ENCODE results near the gene SNCG. TPM values are rescaled to one million over a fixed set of nuclear protein-coding genes. Genes with fewer than 3 reads are reported as not detected.
"Not testable (repeated sequence)": the region's sequence is repeated elsewhere in the genome, so short reads cannot be mapped to it uniquely, and the experiment has no call there.

Gene SNCG
- total RNA-seq, 1 donor from 2014 or later, result 0.85 TPM

GRCh38 chr10:86944907-86945306 is 13.5 kb upstream of the SNCG start:
- DNase-seq (ENCODE audit: low read depth), result no peak

DNA sequence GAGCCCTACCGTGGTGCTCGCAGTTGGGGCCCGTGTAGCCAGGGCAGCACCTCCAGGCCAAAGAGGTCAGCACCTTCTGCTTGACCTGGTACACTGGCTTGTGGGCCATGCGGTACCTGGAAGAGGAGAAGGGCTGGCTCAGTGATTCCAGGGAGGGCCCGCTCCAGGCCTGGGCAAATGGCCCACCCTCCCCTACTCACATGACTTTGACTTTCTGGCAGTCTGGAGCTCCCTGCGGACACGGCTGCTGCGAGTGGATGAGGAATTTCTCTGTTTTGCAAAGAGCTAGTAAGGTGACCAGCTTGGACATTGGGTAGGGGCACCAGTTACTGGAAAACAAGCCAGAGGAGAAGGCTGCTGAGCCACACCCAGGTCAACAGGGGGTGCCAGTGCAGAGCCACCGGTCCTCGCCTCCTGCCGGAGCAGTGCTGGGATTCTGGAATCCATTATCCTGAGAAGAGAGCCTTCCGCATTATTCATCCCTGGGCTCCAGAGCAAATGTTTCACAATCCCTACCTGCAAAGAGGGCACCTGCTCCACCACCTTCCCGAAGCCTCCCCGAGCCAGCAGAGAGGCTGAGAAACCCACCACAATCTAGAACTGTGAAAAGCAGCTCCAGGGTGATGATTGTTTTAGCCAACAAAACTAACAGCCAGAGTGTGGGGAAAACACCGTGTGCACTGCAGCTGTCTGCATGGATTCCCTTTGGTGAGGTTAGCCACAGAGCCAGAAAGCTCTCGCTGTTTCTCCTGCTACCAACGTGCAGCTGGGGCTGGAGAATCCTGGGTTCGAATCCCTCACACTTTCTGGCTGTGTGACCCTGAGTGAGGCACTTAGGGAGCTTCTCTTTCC is 12.8 kb upstream of the SNCG start:
- DNase-seq (ENCODE audit: low read depth), result peak; percentile 51

DNA sequence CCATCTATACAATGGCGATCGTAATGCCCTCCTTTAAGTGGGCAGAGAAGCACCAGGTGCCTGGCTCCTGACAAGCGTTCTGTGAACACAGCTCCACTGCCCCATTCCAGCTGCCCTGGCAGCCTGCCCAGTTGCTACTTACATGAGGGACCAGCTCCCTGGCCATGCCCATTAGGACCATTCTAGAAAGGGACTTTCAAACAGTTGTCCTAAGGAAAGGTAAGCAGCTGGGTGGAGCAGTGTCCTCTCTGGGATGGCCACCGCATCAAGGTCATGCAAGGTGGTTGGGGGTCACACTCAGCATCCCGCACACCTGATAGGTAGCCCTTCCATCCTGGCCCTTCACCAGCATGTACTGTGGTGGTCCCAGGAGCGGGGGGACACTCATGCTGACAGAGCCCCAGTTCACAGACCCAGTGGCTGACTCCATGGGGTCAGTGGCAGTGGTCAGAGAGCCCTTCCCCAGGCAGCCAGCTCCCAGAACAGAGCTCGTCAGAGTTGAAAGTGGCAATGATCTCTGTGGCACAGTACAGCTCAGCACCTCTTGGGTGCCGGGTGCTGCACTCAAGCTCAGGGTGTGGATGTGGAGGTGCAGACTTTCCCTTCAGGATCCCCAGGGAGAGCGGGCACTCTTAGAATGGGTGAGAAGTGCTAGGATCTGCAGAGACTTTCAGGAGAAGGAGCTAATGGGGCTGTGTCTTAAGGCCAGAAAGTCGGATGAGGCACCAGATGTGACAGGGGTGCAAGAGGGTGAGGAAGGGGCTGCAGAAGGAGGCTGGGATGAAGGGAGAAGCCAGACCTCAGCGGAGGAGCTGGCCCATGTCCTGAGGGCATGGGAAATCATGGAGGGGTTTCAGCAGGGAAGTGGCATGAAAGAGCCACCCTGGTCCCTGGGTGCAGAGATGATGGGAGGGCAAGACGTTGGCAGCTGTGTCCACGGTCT is 11.9 kb upstream of the SNCG start:
- no peak for DNase-seq (ENCODE audit: low read depth)

DNA sequence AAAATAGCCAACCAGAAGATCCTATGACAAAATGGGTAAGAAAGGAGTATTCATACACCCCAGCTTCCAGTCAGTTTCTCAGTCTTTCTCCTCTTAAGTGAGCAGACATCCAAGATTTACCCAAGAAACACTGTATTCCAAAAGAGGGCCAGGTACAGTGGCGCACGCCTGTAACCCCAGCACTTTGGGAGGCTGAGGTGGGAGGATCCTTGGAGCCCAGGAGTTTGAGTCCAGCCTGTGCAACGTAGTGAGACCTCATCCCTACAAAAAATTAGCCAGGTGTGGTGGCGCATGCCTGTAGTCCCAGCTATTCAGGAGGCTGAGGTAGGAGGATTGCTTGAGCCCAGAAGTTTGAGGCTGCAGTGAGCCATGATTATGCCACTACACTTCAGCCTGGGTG is 10.6 kb upstream of the SNCG start:
- not testable (repeated sequence) for DNase-seq (ENCODE audit: low read depth)

DNA sequence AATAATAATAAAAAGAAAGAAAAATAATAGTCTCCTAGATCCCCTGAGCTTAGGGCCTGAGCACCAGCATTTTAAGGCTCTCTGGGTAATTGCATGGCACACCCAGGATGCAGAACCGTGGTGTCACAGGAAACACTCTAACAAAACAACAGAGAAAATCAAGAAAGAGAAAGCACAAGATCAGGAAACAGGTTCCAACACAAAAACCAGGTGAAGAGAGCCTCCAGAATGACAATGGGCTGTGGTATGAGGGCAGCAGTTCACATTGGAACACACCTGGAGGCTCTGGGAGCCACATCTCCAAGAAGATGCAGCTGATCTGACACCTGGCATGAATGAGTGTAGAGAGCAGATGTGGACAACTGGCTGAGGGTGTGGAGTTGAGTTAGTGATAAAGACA is 8.1 kb upstream of the SNCG start:
- no peak for DNase-seq (ENCODE audit: low read depth)

DNA sequence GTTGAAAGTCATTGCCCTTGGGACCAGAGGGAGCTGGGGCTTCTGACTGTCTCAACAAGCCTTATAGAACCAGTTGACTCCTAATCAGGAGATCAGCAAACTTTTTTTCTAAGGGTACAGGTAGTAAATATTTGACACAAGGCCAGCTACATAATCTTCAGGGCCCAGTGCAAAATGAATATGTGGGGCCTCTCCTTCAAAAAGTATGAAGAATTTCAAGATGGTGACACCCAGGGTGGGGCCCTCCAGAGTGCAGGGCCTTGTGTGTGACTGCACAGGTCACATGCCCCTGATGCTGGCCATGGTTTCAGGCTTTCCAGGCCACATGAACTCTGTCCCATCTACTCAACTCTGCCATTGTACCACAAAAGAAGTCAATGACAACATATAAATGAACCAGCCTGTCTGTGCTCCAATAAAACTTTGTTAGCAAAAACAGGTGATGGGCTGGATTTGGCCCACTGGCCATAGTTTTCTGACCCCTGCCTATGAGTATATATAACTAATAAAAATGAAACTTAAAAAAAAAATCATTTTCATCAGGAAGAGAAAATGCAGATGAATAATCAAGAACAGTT is 7.1 kb upstream of the SNCG start:
- no peak for DNase-seq (ENCODE audit: low read depth)

- no peak for DNase-seq (ENCODE audit: low read depth)
These were observed 6.3 kb upstream of the SNCG start for GRCh38 chr10:86952106-86952505.

GRCh38 chr10:86952697-86953096 is 5.7 kb upstream of the SNCG start:
- not testable (repeated sequence) for DNase-seq (ENCODE audit: low read depth)

GRCh38 chr10:86953747-86954680 is 4.4 kb upstream of the SNCG start:
- peak; percentile 83 for DNase-seq (ENCODE audit: low read depth)

GRCh38 chr10:86954681-86955500 is 3.5 kb upstream of the SNCG start:
- DNase-seq (ENCODE audit: low read depth), result no peak

DNA sequence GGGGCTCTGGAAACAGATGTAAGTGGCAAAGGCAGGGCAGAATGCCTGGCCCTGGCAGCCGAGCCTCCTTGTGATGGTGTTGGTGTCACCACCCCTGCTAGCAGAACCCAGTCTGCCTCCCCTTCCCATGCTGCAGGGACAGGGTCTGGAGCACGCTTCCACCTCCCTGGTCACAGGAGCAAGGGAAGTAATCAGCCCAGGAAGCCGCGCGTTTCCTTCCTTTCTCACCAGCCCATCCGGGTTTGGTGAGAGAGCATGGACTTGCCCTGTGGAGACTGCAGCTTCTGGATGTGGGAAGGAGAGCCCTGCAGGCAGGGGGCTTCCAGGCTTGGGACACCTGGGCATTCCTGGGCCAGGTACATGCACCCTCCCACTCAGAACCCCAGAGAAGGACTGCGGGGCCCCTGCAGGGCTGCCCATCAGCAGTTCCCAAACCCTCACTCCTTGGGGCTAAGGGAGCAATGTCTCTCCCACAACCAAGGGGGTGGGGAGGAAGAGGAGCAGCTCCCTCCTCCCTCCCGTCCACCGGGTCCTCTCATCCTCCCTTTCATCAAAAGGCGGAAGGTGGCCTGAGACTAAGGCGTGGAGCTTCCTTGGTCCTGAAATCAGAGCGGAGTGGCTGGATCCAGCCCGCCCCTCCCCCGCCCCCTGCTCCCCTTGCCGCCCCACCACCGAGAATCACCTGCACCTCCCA is 2.8 kb upstream of the SNCG start:
- DNase-seq (ENCODE audit: low read depth), result no peak

DNA sequence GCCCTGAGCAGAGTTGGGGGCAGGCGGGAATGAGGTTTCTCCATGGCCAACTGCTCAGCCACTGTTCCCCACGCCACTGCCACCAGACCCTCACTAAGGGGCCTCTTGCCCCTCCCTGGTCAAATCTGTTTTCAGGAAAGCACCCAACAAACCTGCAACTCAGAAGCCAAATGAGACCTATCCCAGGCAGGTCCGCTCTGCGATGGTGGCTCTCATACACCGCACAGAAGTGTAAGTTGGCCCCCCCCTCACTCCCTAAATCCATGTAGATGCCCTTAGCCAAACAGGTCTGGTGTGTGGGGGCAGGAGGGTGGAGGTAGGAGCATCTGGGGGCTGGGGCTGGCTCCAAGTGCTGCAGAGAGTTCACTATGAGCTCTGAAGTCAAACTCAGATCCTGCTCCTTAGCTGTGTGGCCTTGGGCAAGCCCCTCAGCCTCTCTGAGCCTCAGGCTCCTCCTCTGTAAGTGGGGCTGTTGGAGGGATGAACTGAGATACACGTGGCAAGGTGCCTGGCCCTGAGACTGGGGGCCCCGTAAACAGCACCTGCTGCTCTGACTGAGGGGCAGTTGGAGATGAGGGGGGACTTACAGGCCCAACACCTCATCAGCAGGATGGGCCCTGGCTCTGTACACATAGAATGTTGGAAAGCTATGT is 2.1 kb upstream of the SNCG start:
- no peak for DNase-seq (ENCODE audit: low read depth)

DNA sequence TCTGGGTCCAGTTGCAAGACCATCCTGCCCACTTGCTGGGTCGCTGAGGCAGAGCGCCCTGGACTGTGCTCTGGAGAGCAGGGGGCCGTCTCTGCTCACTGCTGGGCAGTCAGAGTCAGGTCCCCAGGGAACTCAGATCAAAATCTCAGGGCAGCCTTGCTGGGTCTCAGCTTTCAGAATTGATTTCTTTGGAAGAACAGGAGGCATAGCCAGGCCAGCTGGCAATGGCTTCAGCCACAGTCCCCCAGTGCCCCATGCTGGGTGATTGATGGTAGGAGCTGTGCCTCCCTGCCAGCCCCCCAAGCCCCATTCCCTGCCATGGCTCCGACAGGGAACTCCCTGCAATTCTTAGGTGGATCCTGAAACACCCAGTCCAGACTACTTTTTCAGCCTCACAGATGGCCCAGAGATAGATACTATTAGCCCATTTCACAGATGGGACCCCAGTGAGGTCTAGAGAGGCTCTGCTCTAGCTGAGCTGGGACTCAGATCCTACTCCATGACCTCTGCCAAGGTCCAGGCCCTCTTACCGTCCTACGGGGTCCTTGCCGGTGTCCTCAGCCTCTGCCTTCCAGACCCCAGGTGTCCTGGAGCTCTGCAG is 1.5 kb upstream of the SNCG start:
- DNase-seq (ENCODE audit: low read depth), result no peak

GRCh38 chr10:86957471-86958115 is 806 bp upstream of the SNCG start, which contains the start of gene MMRN2:
MMRN2 (minus strand) TSS chr10:86957615; CDS start chr10:86957541, 74 bp downstream.
- no peak for DNase-seq (ENCODE audit: low read depth)

- DNase-seq (ENCODE audit: low read depth), result peak; percentile 74
These were observed 720 bp downstream of the SNCG start for GRCh38 chr10:86958901-86959736.

DNA sequence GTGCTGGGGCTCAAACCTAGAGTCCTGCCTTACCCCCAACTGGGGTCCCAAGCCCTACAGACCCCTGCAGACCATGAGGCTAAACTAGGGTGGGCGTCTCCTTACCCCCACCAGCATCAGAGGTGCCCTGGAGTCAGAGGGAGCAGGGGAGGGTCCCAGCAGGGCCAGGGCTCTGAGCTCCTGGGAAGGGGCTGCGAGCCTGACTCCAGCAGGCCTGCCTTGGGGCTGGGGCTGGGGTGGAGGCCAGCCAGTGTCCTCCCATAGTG is 1.3 kb downstream of the SNCG start:
- DNase-seq (ENCODE audit: low read depth), result no peak

Measured in renal cortical epithelial cell (primary cell).